SU-DHL-6 (cell line): Measurements from ENCODE around the gene PRDM12.

Source experiments
- EZH2phosphoT487 ChIP-seq: fragments of 200-600 bp; sonication (generic), shearing (Covaris generic); conservative IDR thresholded peaks from 2 replicates; pipeline ENCODE4 v1.6.1; 2018; ENCODE audit warnings: mild to moderate bottlenecking, antibody characterized with exemption, low read length, moderate library complexity, mixed read lengths
- TF ChIP-seq, protein P1 (sequence below): fragments of 200-600 bp; sonication (generic); IDR thresholded peaks from one replicate; pipeline ENCODE4 v1.5.1; 2017; ENCODE audit warnings: antibody characterized with exemption, mild to moderate bottlenecking, low read length, moderate library complexity; ENCODE audit not compliant: insufficient read depth, poor library complexity, severe bottlenecking

DNA sequence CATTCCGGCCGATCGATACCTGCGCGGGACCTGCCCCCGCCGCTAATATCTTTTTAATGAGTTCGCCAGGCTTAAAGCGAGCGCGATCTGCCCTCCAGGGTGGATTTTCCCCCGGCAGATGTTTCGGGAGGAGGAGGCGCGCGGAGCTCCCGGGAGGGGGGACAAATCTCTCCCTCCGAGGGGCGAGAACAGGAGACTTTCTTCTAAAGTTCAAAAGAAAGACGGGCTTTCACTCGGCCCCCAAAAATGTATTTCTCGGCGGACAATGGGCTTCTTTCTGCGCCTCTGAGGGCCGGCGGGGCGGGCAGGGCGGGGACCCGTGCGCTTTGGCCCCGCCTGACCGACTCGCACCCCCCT is 4.1 kb upstream of the PRDM12 start:
- TF ChIP-seq, protein P1, sequence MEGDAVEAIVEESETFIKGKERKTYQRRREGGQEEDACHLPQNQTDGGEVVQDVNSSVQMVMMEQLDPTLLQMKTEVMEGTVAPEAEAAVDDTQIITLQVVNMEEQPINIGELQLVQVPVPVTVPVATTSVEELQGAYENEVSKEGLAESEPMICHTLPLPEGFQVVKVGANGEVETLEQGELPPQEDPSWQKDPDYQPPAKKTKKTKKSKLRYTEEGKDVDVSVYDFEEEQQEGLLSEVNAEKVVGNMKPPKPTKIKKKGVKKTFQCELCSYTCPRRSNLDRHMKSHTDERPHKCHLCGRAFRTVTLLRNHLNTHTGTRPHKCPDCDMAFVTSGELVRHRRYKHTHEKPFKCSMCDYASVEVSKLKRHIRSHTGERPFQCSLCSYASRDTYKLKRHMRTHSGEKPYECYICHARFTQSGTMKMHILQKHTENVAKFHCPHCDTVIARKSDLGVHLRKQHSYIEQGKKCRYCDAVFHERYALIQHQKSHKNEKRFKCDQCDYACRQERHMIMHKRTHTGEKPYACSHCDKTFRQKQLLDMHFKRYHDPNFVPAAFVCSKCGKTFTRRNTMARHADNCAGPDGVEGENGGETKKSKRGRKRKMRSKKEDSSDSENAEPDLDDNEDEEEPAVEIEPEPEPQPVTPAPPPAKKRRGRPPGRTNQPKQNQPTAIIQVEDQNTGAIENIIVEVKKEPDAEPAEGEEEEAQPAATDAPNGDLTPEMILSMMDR = no peak
- TF ChIP-seq EZH2phosphoT487 = no peak
